ENCODE data around the gene RPTOR.

- TF ChIP-seq CTCF (IDR thresholded peaks at IDR 0.05) (no peak), POLR2AphosphoS5 (IDR thresholded peaks at IDR 0.05) (no peak)
Observed at GRCh38 chr17:80754846-80755245, 210.2 kb downstream of the RPTOR start.
